Activated CD8-positive, alpha-beta memory T cell treated with anti-CD3 and anti-CD28 coated beads for 48 hours (primary cell): Measurements from ENCODE around the gene KRTAP4-9.
"Not testable (repeated sequence)": the region's sequence is repeated elsewhere in the genome, so short reads cannot be mapped to it uniquely, and the experiment has no call there.

ENCODE experiments used
- DNase-seq, 3 experiments: peaks; one replicate each; pipeline ENCODE4 v3.0.0-alpha.2; 2020; ENCODE audit warnings: low read depth in 2 of 3, low spot score in 2 of 3

Gene KRTAP4-9

GRCh38 chr17:41105347-41105746 is at the start of gene KRTAP4-9:
KRTAP4-9 (plus strand) TSS chr17:41105389; CDS start chr17:41105389, 0 bp downstream.
- DNase-seq = not testable (repeated sequence)

GRCh38 chr17:41057547-41057946 is 47.6 kb upstream of the KRTAP4-9 start:
- DNase-seq = no peak

GRCh38 chr17:41058741-41059140 is 46.4 kb upstream of the KRTAP4-9 start:
- DNase-seq = no peak

- DNase-seq = not testable (repeated sequence)
Measured at GRCh38 chr17:41059276-41060051, 45.7 kb upstream of the KRTAP4-9 start.

GRCh38 chr17:41060052-41060604 is 45.1 kb upstream of the KRTAP4-9 start, which contains the start of gene KRTAP2-3:
KRTAP2-3 (minus strand) TSS chr17:41060114; CDS start chr17:41060050, 64 bp downstream.
- no peak for DNase-seq

GRCh38 chr17:41061964-41062363 is 43.2 kb upstream of the KRTAP4-9 start:
- DNase-seq = no peak

- DNase-seq = no peak
Measured at GRCh38 chr17:41063449-41063848, 41.7 kb upstream of the KRTAP4-9 start.

- no peak for DNase-seq
Measured at GRCh38 chr17:41064301-41064700, 40.9 kb upstream of the KRTAP4-9 start.

- not testable (repeated sequence) for DNase-seq
Measured at GRCh38 chr17:41065016-41065689, 40.0 kb upstream of the KRTAP4-9 start.

GRCh38 chr17:41065829-41066624 is 39.2 kb upstream of the KRTAP4-9 start, which contains the start of gene KRTAP2-4:
KRTAP2-4 (minus strand) TSS chr17:41065879; CDS start chr17:41065845, 34 bp downstream.
- no peak for DNase-seq

- DNase-seq = no peak
Measured at GRCh38 chr17:41067281-41067680, 37.9 kb upstream of the KRTAP4-9 start.

GRCh38 chr17:41069031-41069430 is 36.2 kb upstream of the KRTAP4-9 start:
- DNase-seq = no peak

- no peak for DNase-seq
Measured at GRCh38 chr17:41071606-41072360, 33.4 kb upstream of the KRTAP4-9 start.

GRCh38 chr17:41073676-41074075 is 31.5 kb upstream of the KRTAP4-9 start:
- DNase-seq = no peak

GRCh38 chr17:41076788-41077187 is 28.4 kb upstream of the KRTAP4-9 start:
- no peak for DNase-seq

- DNase-seq = no peak
Measured at GRCh38 chr17:41082626-41083025, 22.6 kb upstream of the KRTAP4-9 start.

GRCh38 chr17:41083427-41083826 is 21.8 kb upstream of the KRTAP4-9 start:
- DNase-seq = not testable (repeated sequence)

- DNase-seq = not testable (repeated sequence)
Measured at GRCh38 chr17:41084100-41084856, 20.9 kb upstream of the KRTAP4-9 start, which contains the start of gene KRTAP4-7. KRTAP4-7 (plus strand) TSS chr17:41084150; CDS start chr17:41084207, 57 bp downstream.

- DNase-seq = not testable (repeated sequence)
Measured at GRCh38 chr17:41088760-41089352, 16.3 kb upstream of the KRTAP4-9 start.
